K562 (cell line): ENCODE measurements around the gene ZNF835. TPM values are rescaled to one million over a fixed set of nuclear protein-coding genes. Genes with fewer than 3 reads are reported as not detected.

Source experiments
- BHLHE40 ChIP-seq: IDR thresholded peaks from 2 replicates; pipeline ENCODE4 v1.6.1; 2011; ENCODE audit warnings: low read length, improper control_type of control experiment
- CBX1 ChIP-seq: sonication (generic); IDR thresholded peaks from 2 replicates; pipeline ENCODE4 v1.6.1; 2016; ENCODE audit warnings: antibody characterized with exemption, low read depth, mild to moderate bottlenecking
- CREB1 ChIP-seq, 2 experiments: sonication (generic) in 1 of 2; formaldehyde crosslinking in 1 of 2; IDR thresholded peaks; 2 replicates each; pipeline versions ENCODE4 v1.6.1 to v1.8.0; 2012 to 2022; ENCODE audit warnings: inconsistent platforms in 1 of 2, mild to moderate bottlenecking in 1 of 2, missing genetic modification reagents in 1 of 2, moderate library complexity in 1 of 2
- CREM ChIP-seq: IDR thresholded peaks from 2 replicates; pipeline ENCODE4 v1.6.1; 2014; ENCODE audit warnings: antibody characterized with exemption, low read depth
- E2F1 ChIP-seq: sonication (generic); formaldehyde crosslinking; IDR thresholded peaks from 2 replicates; pipeline ENCODE4 v1.8.1; 2023; ENCODE audit warnings: mild to moderate bottlenecking, missing genetic modification reagents, moderate library complexity
- FOXP4 ChIP-seq: sonication (generic); formaldehyde crosslinking; IDR thresholded peaks from 2 replicates; pipeline ENCODE4 v1.8.0; 2022; ENCODE audit warnings: mild to moderate bottlenecking, missing genetic modification reagents, borderline replicate concordance
- MNT ChIP-seq, 2 experiments: fragments of 450-650 bp; conservative IDR thresholded peaks; 2 replicates each; pipeline ENCODE4 v1.6.1; 2017; ENCODE audit warnings: mild to moderate bottlenecking in 2 of 2, moderate library complexity in 2 of 2
- NRF1 ChIP-seq, 2 experiments: fragments of 450-650 bp; IDR thresholded peaks in 1 of 2; conservative IDR thresholded peaks in 1 of 2; 2 replicates each; pipeline ENCODE4 v1.6.1; 2014; ENCODE audit warnings: mild to moderate bottlenecking in 2 of 2
- TARDBP ChIP-seq: fragments of 450-650 bp; IDR thresholded peaks from 2 replicates; pipeline ENCODE4 v1.6.1; 2016
- ZBTB40 ChIP-seq, 2 experiments: fragments of 450-650 bp in 1 of 2; sonication (generic) in 1 of 2; formaldehyde crosslinking in 1 of 2; IDR thresholded peaks; 2 replicates each; pipeline versions ENCODE4 v1.7.1 to v1.9.0; 2016 to 2022; ENCODE audit warnings: inconsistent platforms in 1 of 2, mild to moderate bottlenecking in 1 of 2, missing genetic modification reagents in 1 of 2
- ZNF668 ChIP-seq: fragments of 250-450 bp; sonication (Bioruptor Pico); IDR thresholded peaks from 2 replicates; pipeline ENCODE4 v1.8.0; 2022; ENCODE audit warnings: mild to moderate bottlenecking, inconsistent platforms
- ZNF695 ChIP-seq: fragments of 450-650 bp; formaldehyde crosslinking; IDR thresholded peaks from 2 replicates; pipeline ENCODE4 v1.4.0; 2020; ENCODE audit warnings: mild to moderate bottlenecking, moderate library complexity
- polyA plus RNA-seq, 8 experiments: library from polyadenylated mRNA; depleted of rRNA in 4 of 8; stranded (reverse) in 5 of 8; unstranded in 3 of 8; fragments of >200 nt; fragmentation: Nextera tagmentation in 2 of 8; fragmentation: Illumina TruSeq in 1 of 8; extraction: Ambion mirVana in 2 of 8; extraction: Trizol in 1 of 8; gene quantifications; 2 replicates each; pipeline versions ENCODE4 v1.2.1 to v1.2.3, GENCODE V29; 2011 to 2014; ENCODE audit warnings: inconsistent platforms in 1 of 8, missing spikeins in 1 of 8
- total RNA-seq, 7 experiments: library from RNA; depleted of rRNA in 6 of 7; stranded (reverse); fragments of >200 nt in 6 of 7; fragmentation: Illumina TruSeq in 2 of 7; extraction: Trizol in 2 of 7; gene quantifications; 2 replicates each; pipeline versions ENCODE4 v1.2.1 to v1.2.3, GENCODE V29; 2011 to 2021; ENCODE audit warnings: low replicate concordance in 1 of 7

Gene ZNF835
- total and polyA plus RNA-seq, 9 of the 15 experiments (the other 6 are each of a cell fraction or from before 2014, with no cell fraction given): not detected

GRCh38 chr19:56637976-56638555 lies 33.5 kb downstream of the ZNF835 start (continued):
- TF ChIP-seq FOXP4 (CRISPR knock-in tag): peak; percentile 66; the same call in 1 of the 2 replicates
- TF ChIP-seq NRF1 (conservative IDR thresholded peaks at IDR 0.05 in 1 of 2, IDR thresholded peaks at IDR 0.05 in 1 of 2): no peak
- peak; percentile 87 for TF ChIP-seq ZBTB40 (IDR thresholded peaks at IDR 0.05)
- TF ChIP-seq ZBTB40 (CRISPR knock-in tag; IDR thresholded peaks at IDR 0.05): peak; percentile 31; the same call in 1 of the 2 replicates
- no peak for TF ChIP-seq ZNF695 (CRISPR knock-in tag)
- peak; percentile 68; the same call in 1 of the 2 replicates for TF ChIP-seq CREM
- peak; percentile 38 to 82; a peak in 3 of 4 replicates for TF ChIP-seq MNT (conservative IDR thresholded peaks at IDR 0.05)
- no peak for TF ChIP-seq CREB1 (IDR thresholded peaks at IDR 0.05)
- TF ChIP-seq CREB1 (CRISPR knock-in tag; IDR thresholded peaks at IDR 0.05): 0 out of 2 replicates have a peak, but pooled peaks have one; percentile 25
- 0 out of 2 replicates have a peak, but pooled peaks have one; percentile 20 for TF ChIP-seq BHLHE40
- TF ChIP-seq ZNF668 (CRISPR knock-in tag): peak; percentile 60; the same call in 1 of the 2 replicates
- TF ChIP-seq E2F1 (CRISPR knock-in tag): peak; percentile 64; the same call in 1 of the 2 replicates
- TF ChIP-seq CBX1: peak; percentile 35; the same call in 1 of the 2 replicates
- TF ChIP-seq TARDBP: peak; percentile 46; the same call in 1 of the 2 replicates
